Left lung (tissue), 10 donors: Measurements from ENCODE around the gene PCDH1. TPM values are rescaled to one million over a fixed set of nuclear protein-coding genes. Genes with fewer than 3 reads are reported as not detected.

Source experiments
- ATAC-seq: fragments of 200-7000 bp; cut with Tn5 transposase; one replicate; pipeline ENCODE4 v1.9.1; 2020; ENCODE audit warnings: moderate library complexity
- DNase-seq, 4 donors: peaks; one replicate each; pipeline ENCODE4 v3.0.0-alpha.2; 2013 to 2020
- H3K27ac ChIP-seq, 2 donors: fragments of 200-600 bp; sonication (generic) in 1 of 2; one replicate each; pipeline versions ENCODE4 v1.5.0 to v1.8.0; 2020 to 2021
- H3K27me3 ChIP-seq, 2 donors: fragments of 200-600 bp; sonication (generic) in 1 of 2; one replicate each; pipeline versions ENCODE4 v1.5.0 to v1.8.0; 2020 to 2021
- H3K36me3 ChIP-seq, 2 donors: fragments of 200-600 bp; sonication (generic) in 1 of 2; one replicate each; pipeline versions ENCODE4 v1.5.0 to v1.8.0; 2020 to 2021
- H3K4me1 ChIP-seq, 2 donors: fragments of 200-600 bp; one replicate each; pipeline ENCODE4 v1.8.0; 2021
- H3K4me3 ChIP-seq, 2 donors: fragments of 200-600 bp; sonication (generic) in 1 of 2; one replicate each; pipeline versions ENCODE4 v1.5.0 to v1.8.0; 2020 to 2021; ENCODE audit warnings: mild to moderate bottlenecking in 1 of 2
- H3K9me3 ChIP-seq, 2 donors: fragments of 200-600 bp; sonication (generic) in 1 of 2; one replicate each; pipeline versions ENCODE4 v1.5.0 to v1.8.0; 2020 to 2021
- intact Hi-C, 2 donors: fragments of 100-400 bp; cut with DNase I; formaldehyde crosslinking; loops; one replicate each; pipeline versions ENCODE4 v1.11.2 to v1.14.2; 2022
- polyA plus RNA-seq, 6 donors: library from polyadenylated mRNA; unstranded; fragments of 120-200 nt; gene quantifications; one replicate each; pipeline ENCODE4 v1.2.1, GENCODE V29; 2013; ENCODE audit not compliant: insufficient read length in 6 of 6
- total RNA-seq, 2 donors: library from RNA; stranded (reverse); fragmentation: NEBNext Ultra II Directional; extraction: Animal tissue kit (Norgen Biotek cat#: 25700); gene quantifications; one replicate each; pipeline ENCODE4 v1.2.1, GENCODE V29; 2021
- TF ChIP-seq, protein P1 (sequence below), 2 donors: fragments of 200-600 bp; sonication (generic) in 1 of 2; IDR thresholded peaks; one replicate each; pipeline versions ENCODE4 v1.5.0 to v1.8.0; 2021; ENCODE audit warnings: antibody characterized with exemption in 2 of 2
- donor health status: DM: no; HTN: yes; CAD: no.
- donor health status: DM: no; HTN: no; CAD: no.

PCDH1 gene
- total and polyA plus RNA-seq, 8 donors: 23.6 to 65.0 (median 34.1) TPM

DNA sequence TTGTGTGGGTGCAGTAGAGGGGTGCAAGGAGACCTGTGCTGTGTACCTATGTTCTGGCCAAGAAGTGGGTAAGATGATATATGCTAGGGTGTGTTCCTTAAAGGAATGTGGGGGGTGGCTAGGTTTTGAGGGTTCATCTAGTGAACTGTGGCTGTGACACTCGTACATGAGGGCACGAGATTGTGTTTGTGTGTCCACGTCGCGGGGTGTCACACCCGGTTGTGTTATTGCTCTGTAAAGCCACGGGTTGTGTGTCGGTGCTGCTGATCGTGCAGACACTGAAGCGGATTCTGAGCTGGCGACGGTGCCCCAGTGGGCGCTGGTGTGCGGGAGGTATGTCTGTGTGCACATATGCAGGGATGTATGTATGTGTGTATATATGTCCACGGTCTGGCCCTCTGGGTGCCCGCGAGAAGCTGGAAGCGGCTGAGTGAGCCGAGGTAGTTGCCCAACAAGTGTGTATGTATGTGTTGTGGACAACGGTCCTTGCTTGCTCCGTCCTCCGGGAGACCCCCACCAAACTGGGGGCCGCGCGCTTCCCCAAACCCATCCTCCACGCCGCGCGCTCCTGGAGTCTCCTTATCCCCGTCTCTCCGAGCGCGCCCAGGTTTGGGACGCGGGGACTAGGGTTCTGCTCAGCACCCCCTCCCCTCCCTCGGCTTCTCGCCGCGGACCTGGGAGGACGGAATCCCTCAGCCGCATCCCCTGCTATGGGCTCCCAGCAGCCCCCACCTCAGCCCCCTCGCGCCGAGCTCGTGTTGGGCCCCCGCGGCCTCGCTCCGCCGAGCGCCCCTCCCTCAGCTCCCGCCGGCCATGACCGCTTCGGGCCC is 639 bp downstream of the PCDH1 start:
- TF ChIP-seq, protein P1, sequence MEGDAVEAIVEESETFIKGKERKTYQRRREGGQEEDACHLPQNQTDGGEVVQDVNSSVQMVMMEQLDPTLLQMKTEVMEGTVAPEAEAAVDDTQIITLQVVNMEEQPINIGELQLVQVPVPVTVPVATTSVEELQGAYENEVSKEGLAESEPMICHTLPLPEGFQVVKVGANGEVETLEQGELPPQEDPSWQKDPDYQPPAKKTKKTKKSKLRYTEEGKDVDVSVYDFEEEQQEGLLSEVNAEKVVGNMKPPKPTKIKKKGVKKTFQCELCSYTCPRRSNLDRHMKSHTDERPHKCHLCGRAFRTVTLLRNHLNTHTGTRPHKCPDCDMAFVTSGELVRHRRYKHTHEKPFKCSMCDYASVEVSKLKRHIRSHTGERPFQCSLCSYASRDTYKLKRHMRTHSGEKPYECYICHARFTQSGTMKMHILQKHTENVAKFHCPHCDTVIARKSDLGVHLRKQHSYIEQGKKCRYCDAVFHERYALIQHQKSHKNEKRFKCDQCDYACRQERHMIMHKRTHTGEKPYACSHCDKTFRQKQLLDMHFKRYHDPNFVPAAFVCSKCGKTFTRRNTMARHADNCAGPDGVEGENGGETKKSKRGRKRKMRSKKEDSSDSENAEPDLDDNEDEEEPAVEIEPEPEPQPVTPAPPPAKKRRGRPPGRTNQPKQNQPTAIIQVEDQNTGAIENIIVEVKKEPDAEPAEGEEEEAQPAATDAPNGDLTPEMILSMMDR (IDR thresholded peaks at IDR 0.05): no peak
- Histone ChIP-seq H3K36me3 (no peaks in the 10 kb centered on the region), H3K4me3 (peak overlapping the region; percentile 53 to 65), H3K27me3 (peaks cover 30 to 99% of the 10 kb centered on the region in 2 donors), H3K9me3 (no peaks in the 10 kb centered on the region), H3K4me1 (peaks cover 0 to 49% of the 10 kb centered on the region in 2 donors), H3K27ac (peak overlapping the region; percentile 80 to 83)
- peak; percentile 0 for ATAC-seq
- peak in 1 of 4 donors; percentile 22 for DNase-seq
- intact Hi-C loops: loop anchor here in 1 of 2 donors (5.0 kb wide), 1 partner anchor 175 kb away; no protein-coding TSS in a partner anchor

DNA sequence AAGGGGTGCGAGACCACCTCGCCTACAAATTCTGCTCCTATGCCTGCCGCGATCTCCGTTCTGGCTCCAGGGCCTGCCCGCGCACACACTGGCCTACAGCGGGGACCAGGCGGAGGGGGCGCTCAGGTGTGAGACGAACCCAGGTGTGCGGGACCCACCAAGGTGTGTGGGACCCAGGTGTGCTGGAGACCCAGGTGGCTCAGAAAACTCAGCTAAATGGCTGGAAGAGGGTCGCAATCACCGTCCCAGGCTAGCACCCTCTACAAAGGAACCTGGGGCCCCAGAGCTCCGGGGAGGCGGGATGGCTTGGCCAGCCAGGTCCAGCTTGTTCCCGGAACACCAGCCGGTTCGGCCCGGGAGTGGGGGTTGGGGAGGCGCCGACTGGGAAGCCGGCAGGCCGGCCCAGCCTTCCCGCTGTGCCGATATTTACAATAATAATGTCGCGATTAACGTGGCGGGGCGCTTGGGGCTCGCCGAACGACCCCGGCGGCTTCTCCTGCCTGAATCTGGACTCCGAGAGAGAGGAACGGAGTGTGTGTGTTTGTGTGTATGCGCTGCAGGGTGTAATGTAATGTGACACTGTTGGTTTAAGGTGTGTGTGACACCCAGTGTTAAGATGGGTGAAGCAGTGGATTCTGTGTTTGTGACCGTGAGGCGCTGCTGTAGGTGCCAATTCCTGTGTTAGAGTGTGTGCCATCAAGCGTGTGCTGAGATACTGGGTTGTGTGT is 1.4 kb downstream of the PCDH1 start:
- Histone ChIP-seq H3K9me3 (no peaks in the 10 kb centered on the region), H3K36me3 (no peaks in the 10 kb centered on the region), H3K4me3 (peak overlapping the region; percentile 53 to 65), H3K27ac (peak overlapping the region; percentile 80 to 83), H3K4me1 (peaks cover 0 to 53% of the 10 kb centered on the region in 2 donors), H3K27me3 (peaks cover 24 to 96% of the 10 kb centered on the region in 2 donors)
- TF ChIP-seq, protein P1 (IDR thresholded peaks at IDR 0.05): no peak
- intact Hi-C loops: loop anchor here in 1 of 2 donors (5.0 kb wide), 1 partner anchor 174 kb away; no protein-coding TSS in a partner anchor
- DNase-seq (peak in 2 of 4 donors; percentile 26 to 85), ATAC-seq (peak; percentile 32)

DNA sequence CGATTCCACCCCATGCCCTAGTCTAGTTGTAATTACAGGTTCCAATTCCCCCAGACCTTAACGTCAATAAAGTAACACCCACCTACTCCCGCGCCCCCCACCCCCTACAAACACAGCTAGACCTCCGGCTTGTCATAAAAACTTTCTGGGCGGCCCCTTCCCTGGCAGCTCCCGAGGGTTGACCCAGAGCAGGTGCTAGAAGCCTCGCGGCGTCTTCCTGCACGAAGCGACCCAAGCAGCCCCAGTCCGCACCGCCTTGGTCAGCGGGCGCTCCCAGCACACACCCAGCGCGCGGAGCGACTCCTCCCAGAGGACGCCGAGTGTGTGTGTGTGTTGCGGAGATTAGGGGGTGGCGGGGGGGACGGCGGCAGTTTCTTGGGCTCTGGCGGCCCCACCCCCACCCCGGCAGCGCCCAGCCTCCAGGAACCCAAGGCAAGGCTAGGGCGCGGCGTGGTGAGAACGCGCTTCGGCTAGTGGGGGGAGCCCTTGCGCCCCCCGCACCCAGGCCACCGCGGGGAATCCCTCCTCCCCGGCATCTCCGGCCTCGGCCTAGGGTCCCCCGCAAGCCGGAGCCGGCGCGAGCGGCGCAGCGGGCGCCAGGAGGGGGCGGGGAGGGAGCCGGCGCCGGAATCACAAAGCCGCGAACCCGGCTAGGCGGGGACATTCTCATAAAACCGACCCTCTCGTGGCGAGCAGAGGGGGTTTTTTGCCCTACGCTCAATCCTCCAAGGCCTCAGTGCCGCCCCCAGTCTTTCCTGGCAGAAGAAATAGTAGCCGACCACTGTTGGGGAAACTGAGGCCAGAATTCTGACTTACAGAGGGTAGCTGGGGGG is 2.2 kb downstream of the PCDH1 start:
- Histone ChIP-seq H3K9me3 (no peaks in the 10 kb centered on the region), H3K27ac (peak overlapping the region; percentile 80 to 83), H3K36me3 (no peaks in the 10 kb centered on the region), H3K27me3 (peaks cover 24 to 94% of the 10 kb centered on the region in 2 donors), H3K4me3 (peak overlapping the region; percentile 53 to 65), H3K4me1 (peaks cover 0 to 58% of the 10 kb centered on the region in 2 donors)
- intact Hi-C loops: loop anchor here in 1 of 2 donors (5.0 kb wide), 1 partner anchor 174 kb away; no protein-coding TSS in a partner anchor
- peak; percentile 41 for ATAC-seq
- TF ChIP-seq, protein P1 (IDR thresholded peaks at IDR 0.05): no peak
- peak in 3 of 4 donors; percentile 59 to 87 (median 61) for DNase-seq

DNA sequence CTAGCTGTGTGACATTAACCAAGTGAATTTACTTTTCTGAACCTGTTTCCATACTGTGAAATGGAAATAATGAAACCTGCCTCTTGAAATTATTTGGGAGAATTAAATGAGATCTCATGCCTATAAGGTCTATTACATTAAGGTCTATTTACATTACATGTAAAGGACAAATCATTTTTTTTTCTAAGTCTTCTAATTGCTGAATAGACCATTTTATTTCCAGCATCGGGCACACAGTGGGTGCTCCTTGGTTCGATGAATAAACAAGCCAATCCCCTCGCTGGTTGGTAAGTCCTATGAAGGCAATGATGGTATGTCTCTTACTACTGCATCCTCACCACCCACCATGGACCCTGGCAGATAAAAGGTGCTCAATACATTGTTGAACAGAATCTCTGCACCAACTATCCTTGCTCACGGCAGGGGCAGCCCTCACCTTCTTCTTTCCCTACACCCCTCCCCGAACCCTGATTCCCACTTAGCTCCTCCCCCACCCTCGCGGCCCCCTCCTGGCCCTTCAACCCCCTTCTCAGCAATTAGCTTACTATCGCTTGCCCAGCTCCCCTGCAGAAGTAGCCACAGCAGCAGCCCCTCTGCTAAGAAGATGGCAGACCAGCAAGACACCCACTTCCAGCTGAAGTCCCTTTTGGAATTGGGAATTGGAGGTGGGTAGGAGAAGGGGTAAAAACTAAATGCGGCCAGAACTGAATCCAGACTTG is 3.0 kb downstream of the PCDH1 start:
- ATAC-seq (no peak), DNase-seq (no peak)
- H3K27me3 ChIP-seq: peaks cover 24 to 89% of the 10 kb centered on the region in 2 donors
- intact Hi-C loops: loop anchor here in 1 of 2 donors (5.0 kb wide), 1 partner anchor 173 kb away; no protein-coding TSS in a partner anchor
- peaks cover 0 to 53% of the 10 kb centered on the region in 2 donors for H3K4me1 ChIP-seq
- TF ChIP-seq, protein P1 (IDR thresholded peaks at IDR 0.05): no peak
- H3K27ac ChIP-seq: peak overlapping the region; percentile 80 to 83
- H3K36me3 ChIP-seq: no peaks in the 10 kb centered on the region
- peak overlapping the region; percentile 53 to 65 for H3K4me3 ChIP-seq
- H3K9me3 ChIP-seq: no peaks in the 10 kb centered on the region
